GM12872 (cell line): Measurements from ENCODE around the gene ITGA11.

Experiments used
- CTCF ChIP-seq: IDR thresholded peaks from 3 replicates; pipeline ENCODE4 v1.5.1; 2011; ENCODE audit warnings: low read depth, mild to moderate bottlenecking, low read length, moderate library complexity; ENCODE audit not compliant: insufficient read depth

Gene ITGA11

GRCh38 chr15:68407141-68407885 lies 24.6 kb downstream of the ITGA11 start:
- no peak for TF ChIP-seq CTCF

- no peak for TF ChIP-seq CTCF
Measured at GRCh38 chr15:68405378-68406250, 26.3 kb downstream of the ITGA11 start.

- TF ChIP-seq CTCF = no peak
Measured at GRCh38 chr15:68404056-68404798, 27.7 kb downstream of the ITGA11 start.

- TF ChIP-seq CTCF = no peak
Measured at GRCh38 chr15:68403161-68403941, 28.6 kb downstream of the ITGA11 start.

GRCh38 chr15:68402432-68403160 lies 29.4 kb downstream of the ITGA11 start:
- TF ChIP-seq CTCF = no peak

GRCh38 chr15:68401496-68402431 lies 30.2 kb downstream of the ITGA11 start:
- TF ChIP-seq CTCF = no peak
